GM23338 (cell line): ENCODE measurements around the gene TTLL9.
A peak's percentile ranks its signal among the peaks of the same experiment; 100 is the strongest.

Experiments used
- CREB1 ChIP-seq: fragments of 250-450 bp; sonication (Bioruptor Pico); IDR thresholded peaks from 2 replicates; pipeline ENCODE4 v1.5.0; 2020; ENCODE audit warnings: low read depth, mild to moderate bottlenecking, moderate library complexity
- CTCF ChIP-seq, 2 experiments: fragments of 200-600 bp in 1 of 2; sonication (generic) in 1 of 2; conservative IDR thresholded peaks; 2 replicates each; pipeline versions ENCODE4 v1.5.1 to v1.6.1; 2016 to 2017; ENCODE audit warnings: antibody characterized with exemption in 2 of 2, low read depth in 2 of 2, mild to moderate bottlenecking in 2 of 2, moderate library complexity in 1 of 2
- EZH2 ChIP-seq: fragments of 200-600 bp; sonication (generic); IDR thresholded peaks from one replicate; pipeline ENCODE4 v1.8.0; 2017; ENCODE audit warnings: antibody characterized with exemption, mild to moderate bottlenecking, low read depth; ENCODE audit not compliant: unreplicated experiment
- EZH2phosphoT487 ChIP-seq: fragments of 200-600 bp; sonication (generic); IDR thresholded peaks from one replicate; pipeline ENCODE4 v1.8.1; 2018; ENCODE audit warnings: antibody characterized with exemption; ENCODE audit not compliant: unreplicated experiment
- JUNB ChIP-seq: IDR thresholded peaks from one replicate; pipeline ENCODE4 v1.6.1; 2016; ENCODE audit warnings: antibody characterized with exemption; ENCODE audit not compliant: unreplicated experiment
- NANOG ChIP-seq: IDR thresholded peaks from 2 replicates; pipeline ENCODE4 v1.6.1; 2016; ENCODE audit warnings: antibody characterized with exemption, borderline replicate concordance
- POLR2AphosphoS5 ChIP-seq: IDR thresholded peaks from 2 replicates; pipeline ENCODE4 v1.6.1; 2016; ENCODE audit warnings: antibody characterized with exemption, low read depth
- ZNF114 ChIP-seq: fragments of 250-450 bp; sonication (Bioruptor Pico); IDR thresholded peaks from 2 replicates; pipeline ENCODE4 v1.5.0; 2020; ENCODE audit warnings: mild to moderate bottlenecking, moderate library complexity
- TF ChIP-seq, protein P1 (sequence below): IDR thresholded peaks from 2 replicates; pipeline ENCODE4 v1.6.1; 2016; ENCODE audit warnings: antibody characterized with exemption
- TF ChIP-seq, protein P2 (sequence below): IDR thresholded peaks from one replicate; pipeline ENCODE4 v1.6.1; 2018; ENCODE audit warnings: antibody characterized with exemption; ENCODE audit not compliant: unreplicated experiment

- TF ChIP-seq POLR2AphosphoS5 (0 out of 2 replicates have a peak, but pooled peaks have one; percentile 3), CTCF (conservative IDR thresholded peaks at IDR 0.05; ENCODE audit: low read depth in 2 of 2) (no peak), CREB1 (CRISPR knock-in tag) (no peak), EZH2 (no peak), JUNB (no peak), EZH2phosphoT487 (no peak), ZNF114 (CRISPR knock-in tag) (no peak), NANOG (no peak)
- TF ChIP-seq, protein P1, sequence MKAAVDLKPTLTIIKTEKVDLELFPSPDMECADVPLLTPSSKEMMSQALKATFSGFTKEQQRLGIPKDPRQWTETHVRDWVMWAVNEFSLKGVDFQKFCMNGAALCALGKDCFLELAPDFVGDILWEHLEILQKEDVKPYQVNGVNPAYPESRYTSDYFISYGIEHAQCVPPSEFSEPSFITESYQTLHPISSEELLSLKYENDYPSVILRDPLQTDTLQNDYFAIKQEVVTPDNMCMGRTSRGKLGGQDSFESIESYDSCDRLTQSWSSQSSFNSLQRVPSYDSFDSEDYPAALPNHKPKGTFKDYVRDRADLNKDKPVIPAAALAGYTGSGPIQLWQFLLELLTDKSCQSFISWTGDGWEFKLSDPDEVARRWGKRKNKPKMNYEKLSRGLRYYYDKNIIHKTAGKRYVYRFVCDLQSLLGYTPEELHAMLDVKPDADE = no peak
- TF ChIP-seq, protein P2, sequence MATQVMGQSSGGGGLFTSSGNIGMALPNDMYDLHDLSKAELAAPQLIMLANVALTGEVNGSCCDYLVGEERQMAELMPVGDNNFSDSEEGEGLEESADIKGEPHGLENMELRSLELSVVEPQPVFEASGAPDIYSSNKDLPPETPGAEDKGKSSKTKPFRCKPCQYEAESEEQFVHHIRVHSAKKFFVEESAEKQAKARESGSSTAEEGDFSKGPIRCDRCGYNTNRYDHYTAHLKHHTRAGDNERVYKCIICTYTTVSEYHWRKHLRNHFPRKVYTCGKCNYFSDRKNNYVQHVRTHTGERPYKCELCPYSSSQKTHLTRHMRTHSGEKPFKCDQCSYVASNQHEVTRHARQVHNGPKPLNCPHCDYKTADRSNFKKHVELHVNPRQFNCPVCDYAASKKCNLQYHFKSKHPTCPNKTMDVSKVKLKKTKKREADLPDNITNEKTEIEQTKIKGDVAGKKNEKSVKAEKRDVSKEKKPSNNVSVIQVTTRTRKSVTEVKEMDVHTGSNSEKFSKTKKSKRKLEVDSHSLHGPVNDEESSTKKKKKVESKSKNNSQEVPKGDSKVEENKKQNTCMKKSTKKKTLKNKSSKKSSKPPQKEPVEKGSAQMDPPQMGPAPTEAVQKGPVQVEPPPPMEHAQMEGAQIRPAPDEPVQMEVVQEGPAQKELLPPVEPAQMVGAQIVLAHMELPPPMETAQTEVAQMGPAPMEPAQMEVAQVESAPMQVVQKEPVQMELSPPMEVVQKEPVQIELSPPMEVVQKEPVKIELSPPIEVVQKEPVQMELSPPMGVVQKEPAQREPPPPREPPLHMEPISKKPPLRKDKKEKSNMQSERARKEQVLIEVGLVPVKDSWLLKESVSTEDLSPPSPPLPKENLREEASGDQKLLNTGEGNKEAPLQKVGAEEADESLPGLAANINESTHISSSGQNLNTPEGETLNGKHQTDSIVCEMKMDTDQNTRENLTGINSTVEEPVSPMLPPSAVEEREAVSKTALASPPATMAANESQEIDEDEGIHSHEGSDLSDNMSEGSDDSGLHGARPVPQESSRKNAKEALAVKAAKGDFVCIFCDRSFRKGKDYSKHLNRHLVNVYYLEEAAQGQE = no peak
Observed at GRCh38 chr20:31861135-31861384, 9.4 kb upstream of the TTLL9 start.
